HG03196 (cell line): Measurements from ENCODE around the gene MAP1B.
A peak's percentile ranks its signal among the peaks of the same experiment; 100 is the strongest.

Experiments used
- ATAC-seq: cut with Tn5 transposase; IDR thresholded peaks from one replicate; pipeline ENCODE4 v1.9.1; 2021; ENCODE audit not compliant: unreplicated experiment

The MAP1B gene

DNA sequence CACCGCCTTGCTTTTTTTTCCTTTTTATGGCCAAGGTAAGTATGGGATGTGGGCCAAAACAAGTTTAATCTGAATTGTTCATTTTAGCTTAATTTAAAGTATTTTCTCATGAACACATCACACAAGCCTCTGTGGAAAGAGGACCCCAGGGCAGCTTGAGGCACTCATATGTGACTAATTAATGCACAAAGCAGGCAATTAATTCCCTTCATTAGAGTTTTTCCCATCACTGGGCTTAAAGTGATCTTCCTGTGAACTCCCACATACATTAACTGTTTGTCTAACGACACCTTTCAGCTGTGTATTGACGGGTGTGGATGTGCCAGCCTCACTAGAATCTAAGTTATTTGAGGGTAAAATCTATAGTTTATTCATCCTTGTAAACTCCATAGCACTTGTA, 109.5 kb downstream of the MAP1B start:
- no peak for ATAC-seq

DNA sequence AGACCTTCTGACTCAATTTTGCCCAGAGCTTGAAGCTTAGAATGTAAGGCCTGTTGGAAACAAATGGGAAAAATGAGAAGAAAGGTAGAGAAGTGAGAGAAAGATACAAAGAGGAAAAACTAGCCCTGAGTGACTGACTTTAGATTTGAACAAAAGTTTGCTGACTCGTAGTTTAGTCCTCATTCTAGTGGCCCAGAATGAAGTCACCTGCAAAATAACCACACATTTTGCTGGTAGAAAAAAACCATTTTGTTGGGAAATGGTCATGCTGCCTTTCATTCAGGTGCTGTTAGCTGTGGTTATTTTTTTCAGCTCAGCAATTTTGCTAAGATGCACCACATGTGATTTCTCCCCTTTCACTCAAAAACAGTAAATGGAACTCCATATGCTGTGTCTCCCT, 113.8 kb downstream of the MAP1B start:
- ATAC-seq = no peak

DNA sequence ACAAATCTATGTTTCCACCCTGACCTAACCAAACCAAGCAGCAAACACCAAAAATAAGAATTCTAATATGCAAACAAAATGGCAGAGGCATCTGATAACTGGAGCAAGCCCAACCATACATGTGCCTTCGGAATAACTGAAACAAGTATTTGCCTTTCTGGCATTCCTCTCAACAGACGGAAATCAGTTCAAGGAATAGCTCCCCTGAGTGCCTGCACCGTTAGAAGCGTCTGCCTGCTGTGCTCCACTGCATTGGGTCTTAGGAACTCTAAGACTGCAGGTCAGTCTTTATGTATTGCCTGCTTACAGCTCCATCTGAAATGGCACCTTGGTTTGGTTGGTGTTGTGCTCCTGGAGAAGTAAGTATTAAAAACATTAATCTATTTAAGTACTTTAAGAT, 114.3 kb downstream of the MAP1B start:
- no peak for ATAC-seq

DNA sequence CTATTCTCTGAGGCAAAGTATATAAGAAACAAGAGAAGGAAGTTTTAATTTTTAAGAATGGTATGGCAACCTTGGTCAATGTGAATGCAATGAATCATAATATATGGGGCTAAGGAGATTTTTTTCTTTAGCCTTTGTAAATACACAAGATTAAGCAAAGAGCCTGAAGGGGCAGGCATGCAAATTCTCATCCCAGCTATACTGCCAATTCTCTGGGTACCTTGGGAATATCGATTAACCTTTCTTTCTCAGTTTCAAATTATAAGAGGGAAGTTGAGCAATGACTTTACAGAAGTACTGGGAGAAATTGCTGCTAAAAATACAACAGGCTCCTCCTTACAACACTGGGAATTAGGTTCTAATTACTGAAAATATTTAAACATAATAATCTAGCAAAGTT, 115.2 kb downstream of the MAP1B start:
- ATAC-seq = no peak

DNA sequence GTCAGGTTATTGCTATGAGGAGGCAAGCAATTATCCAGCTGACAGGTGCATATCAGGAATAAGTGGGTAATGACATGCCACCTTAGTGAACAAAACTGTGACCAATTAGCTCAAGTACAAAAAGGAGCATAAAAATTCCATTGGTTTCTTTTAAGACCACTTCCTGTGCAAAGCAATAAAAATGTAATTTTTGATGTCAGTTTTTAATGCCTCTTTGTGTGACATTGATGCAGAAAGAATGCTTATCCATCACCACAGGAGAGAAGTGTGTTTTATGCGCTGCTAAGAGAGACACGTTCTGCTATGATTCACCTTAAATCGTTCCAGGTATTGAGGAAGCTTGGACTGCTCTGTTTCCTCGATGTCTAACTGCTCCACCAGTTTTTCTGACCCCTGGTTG, 116.1 kb downstream of the MAP1B start:
- no peak for ATAC-seq

DNA sequence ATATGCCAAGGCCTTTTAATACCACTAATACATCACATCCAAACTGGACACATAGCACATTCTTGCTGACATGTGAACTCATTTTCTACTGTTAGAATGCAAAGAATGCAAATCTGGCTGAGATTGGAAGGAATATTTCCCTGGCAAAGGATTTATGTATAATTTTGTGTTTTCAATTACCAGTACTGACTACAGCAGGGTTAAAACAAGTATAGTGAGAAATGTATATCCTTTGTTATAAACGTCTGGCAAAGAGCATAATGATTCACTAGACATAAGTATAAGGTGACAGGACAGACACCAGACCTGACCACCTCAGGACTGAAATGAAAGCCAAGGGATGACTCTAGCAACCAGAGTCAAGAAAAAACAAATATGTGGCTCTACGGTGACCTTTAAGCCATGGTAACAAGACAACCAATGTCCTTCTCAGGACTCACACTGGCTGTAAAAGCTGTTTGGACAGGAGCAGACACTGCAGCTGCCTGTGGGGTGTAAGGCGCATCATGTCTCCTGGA, 117.7 kb downstream of the MAP1B start:
- ATAC-seq = no peak

DNA sequence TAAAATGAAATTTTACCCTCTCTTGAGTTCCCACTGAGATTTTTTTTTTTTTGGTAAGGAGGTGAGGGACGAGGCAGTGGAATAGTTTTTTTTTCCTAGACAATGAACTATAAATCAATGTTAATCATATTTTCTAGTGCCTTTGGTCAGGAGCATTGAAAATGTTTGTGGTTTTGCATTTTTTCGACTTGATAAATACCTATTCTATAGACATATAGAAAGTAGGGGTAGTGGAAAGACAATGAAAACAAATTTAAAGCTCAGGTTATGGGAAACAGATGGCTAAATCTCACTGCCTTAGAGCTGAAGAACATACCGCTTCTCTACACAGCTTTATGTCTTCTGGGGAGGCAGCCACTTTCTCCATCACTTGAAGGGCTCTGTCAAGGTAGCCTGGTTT, 118.5 kb downstream of the MAP1B start:
- no peak for ATAC-seq

DNA sequence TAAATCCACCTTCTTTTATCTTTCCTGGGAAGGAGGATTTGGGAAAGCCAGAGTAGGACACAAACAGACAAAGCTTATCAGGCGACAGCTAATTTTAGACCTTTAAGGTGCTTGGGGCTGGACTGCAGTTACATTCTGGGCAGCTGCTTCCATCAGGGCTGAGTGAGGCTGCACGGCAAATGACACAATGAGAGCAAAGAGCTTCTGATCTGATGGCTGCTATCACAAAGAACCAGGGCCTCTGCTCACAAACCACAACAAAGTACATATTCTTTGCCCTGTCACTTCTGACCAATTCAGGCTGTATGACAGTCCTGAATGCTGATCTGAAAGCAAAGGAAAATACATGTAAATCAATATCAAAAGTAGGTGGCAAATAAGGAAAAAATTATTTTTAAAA, 119.7 kb downstream of the MAP1B start:
- no peak for ATAC-seq

DNA sequence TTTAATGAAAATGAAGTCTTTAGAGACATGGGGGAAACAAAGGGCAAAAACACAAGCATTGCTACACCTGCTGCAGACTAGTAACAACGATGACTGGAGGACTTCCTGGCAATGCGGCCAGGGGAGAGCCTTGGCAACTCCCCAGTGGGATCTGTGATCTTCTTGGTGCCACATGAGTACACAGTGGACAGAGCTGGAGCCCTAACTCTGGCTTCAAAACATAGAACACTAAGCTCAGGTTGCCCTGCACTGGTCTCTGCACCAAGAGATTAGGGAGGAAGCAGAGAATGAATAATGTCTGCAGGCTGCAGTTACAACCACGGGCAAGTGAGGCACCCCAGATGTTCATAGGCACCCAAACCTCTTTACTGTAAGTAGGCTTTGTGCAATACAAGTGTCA, 121.7 kb downstream of the MAP1B start:
- no peak for ATAC-seq

DNA sequence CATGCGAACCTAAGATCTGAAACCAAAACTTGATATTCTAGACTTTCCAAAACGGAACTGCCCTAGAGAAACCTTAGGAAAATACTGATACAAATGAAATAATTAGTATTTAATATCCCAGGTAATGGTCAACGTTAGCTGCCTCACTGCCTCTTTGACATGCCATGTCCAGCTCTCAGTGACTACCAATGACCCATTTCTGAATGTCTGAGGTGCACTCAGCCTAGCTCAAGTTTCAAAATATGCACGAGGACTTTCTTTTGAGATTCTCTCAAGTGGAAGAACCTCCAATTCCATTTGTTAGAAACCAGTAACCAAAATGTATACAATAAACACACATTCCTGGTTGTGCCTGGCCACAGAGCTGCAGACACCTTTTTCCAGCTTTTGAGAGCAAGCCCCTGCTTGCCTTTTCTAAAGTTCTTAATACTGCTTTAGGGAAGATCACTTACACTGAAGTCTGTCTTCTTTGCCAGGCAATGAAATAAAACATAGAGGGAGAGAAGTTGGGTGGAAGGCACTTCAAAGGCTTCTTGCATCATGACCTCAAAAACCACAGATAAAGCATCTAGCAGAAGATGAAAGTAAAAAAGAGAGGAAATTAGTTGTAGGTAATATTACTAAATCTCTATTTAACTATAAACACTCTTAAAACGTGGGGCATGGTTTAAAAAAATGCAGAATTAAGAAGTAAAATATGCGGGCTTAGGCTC, 124.9 kb downstream of the MAP1B start:
- no peak for ATAC-seq

DNA sequence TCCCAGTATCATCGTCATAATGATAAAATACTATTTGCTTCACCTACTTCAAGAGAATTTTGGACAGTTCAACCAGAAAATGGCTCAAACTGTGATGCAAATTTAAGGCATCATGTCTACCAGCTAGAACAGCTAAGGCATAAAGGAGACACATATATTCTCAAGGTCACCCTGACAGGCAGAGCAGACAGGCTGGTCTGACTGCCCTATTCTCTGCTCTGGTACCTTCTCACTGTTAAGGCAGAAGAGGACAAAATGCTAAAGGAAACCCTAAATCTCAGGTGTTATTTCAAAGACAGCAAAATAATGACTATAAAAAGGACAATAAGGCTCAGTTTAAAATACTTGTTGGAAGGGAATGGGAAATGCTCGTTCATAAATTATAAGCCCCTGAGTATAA, 125.6 kb downstream of the MAP1B start:
- no peak for ATAC-seq

DNA sequence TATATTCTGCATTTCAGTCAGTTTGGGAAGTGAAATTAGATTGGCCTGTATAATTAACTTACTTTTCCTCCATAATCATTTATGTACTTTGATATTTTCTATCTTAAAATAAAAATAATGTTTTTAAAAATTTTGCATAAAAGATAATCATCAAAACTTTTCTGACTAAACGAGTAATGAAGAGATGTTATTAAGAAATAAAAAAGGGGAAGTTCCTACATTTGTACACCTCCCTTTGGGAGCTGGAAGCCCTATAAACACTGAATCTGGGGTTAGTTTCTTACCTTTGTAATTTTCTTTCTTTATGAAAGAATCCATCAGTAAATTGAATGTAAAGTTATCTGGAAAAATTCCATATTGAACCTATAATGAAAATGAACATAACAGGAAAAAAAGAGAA, 126.6 kb downstream of the MAP1B start:
- no peak for ATAC-seq

DNA sequence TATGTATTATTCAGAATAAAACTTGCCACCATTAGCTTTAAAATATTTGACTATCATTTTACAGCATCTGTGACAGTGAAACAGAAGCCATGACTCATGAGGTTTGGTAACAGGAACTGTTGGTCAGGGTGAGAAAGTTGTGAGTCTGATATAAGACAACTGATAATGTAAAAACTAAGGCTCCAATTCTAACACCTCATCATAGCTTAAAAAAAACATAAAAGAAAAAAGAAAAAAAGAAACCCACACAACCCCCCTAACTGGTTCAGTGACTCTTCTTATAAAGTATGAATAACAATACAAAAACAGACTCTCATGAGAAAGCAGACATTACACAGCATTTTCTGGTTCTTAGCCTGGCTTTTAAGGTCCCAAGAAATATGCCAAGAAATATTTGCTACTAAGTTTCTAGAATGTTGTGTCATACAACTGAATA, 127.0 kb downstream of the MAP1B start:
- peak; percentile 76 for ATAC-seq

DNA sequence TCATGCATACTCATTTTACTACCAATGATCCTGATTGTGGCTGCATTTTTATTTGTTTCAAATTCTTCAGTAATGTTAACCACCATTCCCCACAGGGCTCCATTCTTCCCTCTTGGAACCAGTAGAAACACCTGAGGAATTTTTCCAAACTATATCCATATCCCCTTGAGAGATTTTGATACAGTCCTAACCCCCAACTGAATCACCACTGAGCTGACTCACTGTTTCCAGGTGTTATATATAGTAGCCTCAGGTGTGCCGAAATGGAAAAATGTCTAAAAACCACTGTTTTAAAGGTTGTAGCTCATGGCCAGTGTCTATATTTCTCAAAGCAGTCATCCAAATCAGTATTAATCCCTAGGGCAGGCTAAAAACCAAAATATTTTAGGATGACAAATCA, 127.6 kb downstream of the MAP1B start:
- no peak for ATAC-seq

DNA sequence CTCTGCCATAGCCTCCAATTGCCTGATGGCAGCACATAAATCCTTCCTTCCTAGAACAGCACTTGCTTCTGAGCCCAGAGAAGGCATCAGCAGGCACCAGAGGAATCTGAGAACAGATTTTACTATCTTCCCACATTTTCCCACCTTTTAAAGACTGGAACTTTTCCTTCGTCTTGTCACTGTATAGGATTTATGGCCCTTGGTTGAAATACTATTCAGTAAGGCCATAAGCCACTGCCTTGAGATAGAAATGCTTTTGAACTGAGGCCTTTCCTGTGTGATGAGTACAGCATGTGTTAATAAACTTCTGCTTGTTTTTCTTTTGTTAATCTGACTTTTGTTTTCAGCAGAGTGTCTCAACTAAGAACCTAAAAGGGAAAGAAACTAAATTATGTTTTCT, 128.4 kb downstream of the MAP1B start:
- ATAC-seq = no peak

DNA sequence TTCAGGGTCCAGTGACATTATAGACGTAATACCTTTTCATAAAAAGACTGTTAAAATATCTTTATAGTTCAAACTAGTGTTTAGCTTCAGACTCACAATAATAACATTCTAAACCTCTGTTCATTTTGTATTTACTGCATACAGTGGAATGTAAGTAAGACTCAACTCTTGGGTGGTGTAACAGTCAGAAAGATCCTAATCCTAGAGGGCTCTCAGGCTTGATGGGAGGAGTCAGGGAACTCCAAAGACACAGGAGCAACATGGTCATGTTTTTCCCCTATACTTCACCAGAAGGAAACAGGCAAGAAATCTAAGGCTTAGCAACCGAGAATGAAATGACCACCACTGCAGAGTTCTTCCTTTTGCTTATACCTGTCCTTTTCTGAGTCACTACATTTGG, 130.1 kb downstream of the MAP1B start:
- ATAC-seq = no peak

DNA sequence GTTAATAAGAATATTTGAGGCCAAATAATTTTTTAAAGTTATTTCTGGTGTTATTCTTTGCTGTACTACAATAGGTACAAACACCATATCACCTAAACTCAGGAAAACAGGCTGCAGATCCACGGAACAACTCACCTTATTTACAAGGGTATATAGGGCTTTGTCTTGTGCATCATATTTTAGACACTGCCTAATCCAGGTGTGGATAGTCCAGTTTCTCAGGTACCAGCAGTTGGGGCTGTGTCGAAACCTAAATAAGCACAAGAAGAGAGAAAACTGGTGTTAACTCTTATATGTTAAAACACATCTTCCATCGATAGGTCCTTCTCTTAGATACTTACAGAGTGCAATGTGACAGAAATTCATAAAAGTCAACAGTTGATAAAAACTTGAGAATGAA, 130.6 kb downstream of the MAP1B start:
- no peak for ATAC-seq

DNA sequence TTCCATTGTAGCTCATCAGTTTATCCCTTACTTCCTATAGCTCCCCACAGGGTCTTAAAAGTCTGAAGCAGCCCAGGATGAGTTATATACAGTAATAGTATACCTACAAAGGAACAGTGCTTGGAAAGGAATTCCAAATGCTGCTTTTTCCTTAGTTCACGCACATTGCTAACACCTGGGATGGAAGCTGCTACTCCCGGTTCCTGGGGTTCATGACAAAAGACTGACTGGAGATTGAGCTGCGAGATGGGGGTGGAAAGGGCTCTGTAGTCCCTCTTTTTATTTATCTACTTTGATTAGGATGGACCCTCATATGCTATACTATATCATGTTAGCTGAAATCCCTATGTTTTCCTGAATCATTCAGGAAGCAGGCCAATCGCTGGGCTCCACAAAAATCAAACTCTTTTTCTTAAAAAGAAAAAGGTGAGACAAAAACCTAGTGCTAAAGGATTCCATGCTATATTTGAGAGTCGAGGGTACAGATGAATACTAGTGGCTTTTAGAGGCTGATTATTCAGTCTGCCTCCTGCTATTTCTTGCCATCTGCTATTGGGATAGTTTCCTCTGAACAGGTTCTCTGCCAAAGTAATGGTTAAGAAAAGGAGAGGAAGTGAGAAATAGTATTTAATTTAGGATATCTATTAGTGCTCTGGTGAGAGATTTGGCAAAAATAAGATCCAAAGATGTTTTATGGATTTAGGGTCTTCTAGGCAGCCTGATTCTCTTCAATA, 131.6 kb downstream of the MAP1B start:
- no peak for ATAC-seq

DNA sequence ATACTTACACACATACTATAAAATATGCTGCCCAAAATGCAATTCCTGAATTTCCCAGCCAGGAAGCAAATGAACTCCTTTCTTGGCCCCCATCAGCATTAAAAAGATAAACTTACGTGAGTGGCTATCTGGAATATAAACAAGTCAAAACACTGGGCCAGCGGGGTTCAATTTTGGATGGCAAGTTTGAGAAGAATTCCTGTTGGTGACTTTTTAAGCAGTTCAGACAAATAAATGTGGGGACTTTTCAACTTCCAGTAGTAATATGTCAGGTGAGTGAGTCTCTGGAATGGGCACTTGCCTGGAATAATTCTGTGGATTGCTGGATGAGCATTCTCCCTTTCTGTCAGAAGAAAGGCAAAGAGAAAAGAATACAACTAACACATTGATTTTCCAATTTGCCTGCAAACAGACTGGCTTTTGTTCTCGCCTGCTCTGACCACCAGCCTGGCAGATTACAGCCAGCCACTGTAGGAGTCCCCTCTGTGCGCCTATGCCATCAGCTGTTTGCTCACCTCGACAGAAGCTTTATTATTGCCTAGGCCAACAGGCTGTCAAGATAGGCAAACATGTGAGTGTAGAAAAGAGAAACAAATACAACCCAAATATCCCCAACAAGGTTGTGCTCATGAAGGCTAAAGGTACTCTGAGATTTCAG, 134.2 kb downstream of the MAP1B start:
- no peak for ATAC-seq

DNA sequence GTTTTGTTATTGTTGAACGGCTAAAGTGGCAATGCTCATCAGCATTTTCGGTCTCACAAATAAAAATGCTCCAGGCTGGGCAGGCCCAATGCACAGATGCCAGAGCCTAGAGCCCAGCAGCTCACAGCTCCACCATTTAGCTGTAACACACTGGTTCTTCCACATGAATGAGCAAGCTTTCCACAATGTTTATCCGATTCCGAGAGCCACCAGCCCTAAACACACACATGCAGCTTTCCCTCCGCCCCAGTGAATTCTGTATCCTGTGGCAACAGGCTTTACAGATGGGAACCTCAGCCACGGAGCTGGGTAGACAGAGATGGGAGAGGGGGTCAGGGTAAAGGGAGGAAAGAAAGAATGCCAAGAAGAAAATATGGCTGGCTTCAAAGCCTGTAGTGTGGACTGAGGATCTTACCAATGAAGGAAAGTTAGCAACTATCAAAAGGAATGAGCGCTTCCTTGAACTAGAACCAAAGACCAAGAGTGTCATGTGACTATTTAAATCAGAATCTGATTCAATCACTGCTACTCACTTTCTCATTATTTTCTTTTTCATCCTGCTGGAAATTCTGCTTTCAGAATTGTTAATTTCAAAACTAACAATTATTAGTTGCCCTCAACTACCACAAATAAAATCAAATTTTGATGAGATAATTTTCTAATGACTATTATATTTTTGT, 135.7 kb downstream of the MAP1B start:
- no peak for ATAC-seq

DNA sequence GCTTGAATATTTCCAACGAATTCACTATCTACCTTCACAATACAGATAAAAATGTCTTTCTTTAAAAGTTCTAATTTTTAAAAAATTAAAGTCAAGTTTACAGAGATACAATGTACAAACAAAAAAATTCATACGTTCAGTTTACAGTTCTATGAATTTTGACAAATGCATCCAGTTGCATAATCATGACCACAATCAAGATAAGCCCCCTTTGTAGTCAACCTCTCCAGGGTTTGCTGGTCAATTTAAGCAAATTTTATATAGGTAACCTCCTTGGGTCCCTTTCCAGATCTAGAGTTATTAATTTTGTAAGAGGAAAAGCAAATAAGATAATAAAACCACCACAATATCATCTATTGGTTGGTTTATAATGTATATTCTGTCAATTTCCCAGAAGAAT, 136.4 kb downstream of the MAP1B start:
- ATAC-seq = no peak
